Heart left ventricle (tissue), 16 donors: Measurements from ENCODE around the gene HMGA1. TPM values are rescaled to one million over a fixed set of nuclear protein-coding genes. Genes with fewer than 3 reads are reported as not detected.

Source experiments
- ATAC-seq, 4 donors: fragments of 200-7000 bp; cut with Tn5 transposase; one replicate each; pipeline ENCODE4 v1.9.1; 2020 to 2022; ENCODE audit warnings: moderate library complexity in 4 of 4, mild to moderate bottlenecking in 3 of 4, moderate number of reproducible peaks in 1 of 4
- DNase-seq, 5 donors: peaks; one replicate each; pipeline ENCODE4 v3.0.0-alpha.2; 2020
- H3K27ac ChIP-seq, 12 donors: fragments of 200-600 bp; sonication (generic) in 4 of 12; one replicate each; pipeline versions ENCODE4 v1.5.0 to v1.8.0; 2016 to 2022; ENCODE audit warnings: mild to moderate bottlenecking in 2 of 12
- H3K27me3 ChIP-seq, 9 donors: fragments of 200-600 bp; sonication (generic) in 2 of 9; one replicate each; pipeline versions ENCODE4 v1.5.1 to v1.8.0; 2016 to 2022; ENCODE audit warnings: mild to moderate bottlenecking in 3 of 9
- H3K36me3 ChIP-seq, 9 donors: fragments of 200-600 bp; sonication (generic) in 2 of 9; one replicate each; pipeline versions ENCODE4 v1.5.0 to v1.8.0; 2018 to 2022; ENCODE audit warnings: mild to moderate bottlenecking in 2 of 9
- H3K4me1 ChIP-seq, 12 donors: fragments of 200-600 bp; sonication (generic) in 4 of 12; one replicate each; pipeline versions ENCODE4 v1.5.0 to v1.8.0; 2016 to 2022; ENCODE audit warnings: mild to moderate bottlenecking in 3 of 12
- H3K4me3 ChIP-seq, 12 donors: fragments of 200-600 bp; sonication (generic) in 4 of 12; one replicate each; pipeline versions ENCODE4 v1.5.0 to v1.8.0; 2017 to 2022; ENCODE audit warnings: mild to moderate bottlenecking in 9 of 12, moderate library complexity in 4 of 12
- H3K9me3 ChIP-seq, 12 donors: fragments of 200-600 bp; sonication (generic) in 4 of 12; one replicate each; pipeline versions ENCODE4 v1.5.0 to v1.8.0; 2016 to 2022; ENCODE audit warnings: mild to moderate bottlenecking in 1 of 12
- CTCF ChIP-seq, 12 donors: fragments of 200-600 bp; sonication (generic) in 4 of 12; IDR thresholded peaks; one replicate each; pipeline versions ENCODE4 v1.5.0 to v1.8.0; 2018 to 2022; ENCODE audit warnings: antibody characterized with exemption in 12 of 12, mild to moderate bottlenecking in 5 of 12
- POLR2A ChIP-seq, 2 donors: fragments of 450-650 bp; IDR thresholded peaks; one replicate each; pipeline ENCODE4 v1.6.1; 2017; ENCODE audit warnings: antibody characterized with exemption in 2 of 2, mild to moderate bottlenecking in 2 of 2, moderate library complexity in 2 of 2
- WGBS, 4 donors: extraction: QIAGEN DNeasy Blood & Tissue Kit in 2 of 4; methylation state at CpG; one replicate each; pipeline versions ENCODE4 v1.1.5 to v1.1.7; 2013 to 2018; 5-methylcytosine and 5-hydroxymethylcytosine counted together
- intact Hi-C, 10 donors: fragments of 100-400 bp; cut with DNase I; formaldehyde crosslinking; loops; one replicate each; pipeline versions ENCODE4 v1.11.1 to v1.14.2; 2022
- polyA plus RNA-seq, 2 donors: library from polyadenylated mRNA; stranded (reverse); fragments of 200-250 nt; gene quantifications; one replicate each; pipeline ENCODE4 v1.2.3, GENCODE V29; 2013
- total RNA-seq, 9 donors: library from RNA; depleted of rRNA in 2 of 9; stranded (reverse); fragments of >200 nt in 2 of 9; fragmentation: NEBNext Ultra II Directional in 3 of 9; extraction: Animal tissue kit (Norgen Biotek cat#: 25700) in 3 of 9; gene quantifications; one replicate each; pipeline versions ENCODE4 v1.1.0 to v1.2.4, GENCODE V29; 2016 to 2023
- donor health status: ischemic (EF 13 %, LVEDD 7.1; RV severe dilation, severe dysfunction).
- donor health status: healthy with polysubstance abuse.
- donor health status: DM: no; HTN: yes; CAD: no.
- donor health status: DM: no; HTN: no; CAD: no.
- donor health status: ischemic (EF 25% LVEDD 6.9; RV normal size, moderate dysfunction).
- donor health status: ischemic (EF 25% LVEDD 5.7; RV mildly dilated, moderate dysfunction).
- donor health status: healthy.
- donor health status: DM: yes; HTN: yes; CAD: no.
- donor health status: ischemic (EF 35%, LVEDD 5.7; RV mildly dilated, moderate dysfunction).
- donor health status: nonischemic (EF 11% LVEDD 7.7; RV severe dilation, severe dysfunction).
- donor health status: DM: yes; HTN: yes; CAD: no.
- donor health status: PGD.
- donor health status: ischemic (EF 29% LVEDD 5.4; RV normal size, mild dysfunction).
- donor health status: nonischemic (EF 23%, LVEDD 6.1; RV moderate dilation, normal function).

The HMGA1 gene
- total and polyA plus RNA-seq, 11 donors = 23.0 to 76.1 (median 44.8) TPM

- no peak overlapping the region for H3K4me3 ChIP-seq
- intact Hi-C loops = no loop called here
- H3K36me3 ChIP-seq = no peaks in the 10 kb centered on the region
- 70 to 77% (median 72%) methylated on average over 5 of the region's 5 CpGs for WGBS, 4 donors
- no peak overlapping the region for H3K27ac ChIP-seq
- no peak for ATAC-seq
- peaks cover 0 to 11% (median 5%) of the 10 kb centered on the region in 12 donors for H3K4me1 ChIP-seq
- no peaks in the 10 kb centered on the region for H3K27me3 ChIP-seq
- no peak for DNase-seq
- TF ChIP-seq POLR2A (IDR thresholded peaks at IDR 0.05) = no peak
- TF ChIP-seq CTCF (IDR thresholded peaks at IDR 0.05) = no peak
- no peaks in the 10 kb centered on the region for H3K9me3 ChIP-seq
These were observed 36.2 kb upstream of the HMGA1 start for GRCh38 chr6:34200340-34200971.

- H3K4me1 ChIP-seq = peaks cover 0 to 3% (median 2%) of the 10 kb centered on the region in 12 donors
- no peak for ATAC-seq
- no peak for DNase-seq
- no peak overlapping the region for H3K27ac ChIP-seq
- WGBS, 4 donors = 90 to 94% (median 91%) methylated on average over 4 of the region's 4 CpGs
- no peaks in the 10 kb centered on the region for H3K27me3 ChIP-seq
- no peak for TF ChIP-seq POLR2A (IDR thresholded peaks at IDR 0.05)
- TF ChIP-seq CTCF (IDR thresholded peaks at IDR 0.05) = no peak
- H3K36me3 ChIP-seq = no peaks in the 10 kb centered on the region
- H3K4me3 ChIP-seq = no peak overlapping the region
- intact Hi-C loops = no loop called here
- H3K9me3 ChIP-seq = no peaks in the 10 kb centered on the region
These were observed 35.1 kb upstream of the HMGA1 start for GRCh38 chr6:34201455-34202107.

GRCh38 chr6:34202329-34203201, 34.1 kb upstream of the HMGA1 start:
- whole genome bisulfite sequencing, 4 donors = 82 to 87% (median 85%) methylated on average over 12 to 20 of the region's 20 CpGs
- DNase-seq (peak in 1 of 5 donors; percentile 62), ATAC-seq (peak in 1 of 4 donors; percentile 27)
- H3K27me3 ChIP-seq = no peaks in the 10 kb centered on the region
- H3K9me3 ChIP-seq = no peaks in the 10 kb centered on the region
- no peak overlapping the region for H3K4me3 ChIP-seq
- H3K36me3 ChIP-seq = no peaks in the 10 kb centered on the region
- TF ChIP-seq CTCF (IDR thresholded peaks at IDR 0.05) (no peak), POLR2A (IDR thresholded peaks at IDR 0.05) (no peak)
- intact Hi-C loops = no loop called here
- no peaks in the 10 kb centered on the region for H3K4me1 ChIP-seq
- no peak overlapping the region for H3K27ac ChIP-seq

- H3K9me3 ChIP-seq = no peaks in the 10 kb centered on the region
- no peak overlapping the region for H3K4me3 ChIP-seq
- ATAC-seq = no peak
- no peaks in the 10 kb centered on the region for H3K4me1 ChIP-seq
- no peaks in the 10 kb centered on the region for H3K36me3 ChIP-seq
- intact Hi-C loops = no loop called here
- H3K27me3 ChIP-seq = no peaks in the 10 kb centered on the region
- no peak for DNase-seq
- no peak overlapping the region for H3K27ac ChIP-seq
- TF ChIP-seq POLR2A (IDR thresholded peaks at IDR 0.05) = no peak
- no peak for TF ChIP-seq CTCF (IDR thresholded peaks at IDR 0.05)
- WGBS, 4 donors = 83 to 97% (median 94%) methylated on average over 4 of the region's 4 CpGs
These were observed 32.0 kb upstream of the HMGA1 start for GRCh38 chr6:34204693-34205092.
